GM04503 (cell line): ENCODE data around the gene AGBL3.
A peak's percentile ranks its signal among the peaks of the same experiment; 100 is the strongest.
"Not testable (repeated sequence)": the region's sequence is repeated elsewhere in the genome, so short reads cannot be mapped to it uniquely, and the experiment has no call there.

Experiments
- DNase-seq: peaks from one replicate; pipeline ENCODE4 v3.0.0-alpha.2; 2012; ENCODE audit warnings: low read depth

The AGBL3 gene

DNA sequence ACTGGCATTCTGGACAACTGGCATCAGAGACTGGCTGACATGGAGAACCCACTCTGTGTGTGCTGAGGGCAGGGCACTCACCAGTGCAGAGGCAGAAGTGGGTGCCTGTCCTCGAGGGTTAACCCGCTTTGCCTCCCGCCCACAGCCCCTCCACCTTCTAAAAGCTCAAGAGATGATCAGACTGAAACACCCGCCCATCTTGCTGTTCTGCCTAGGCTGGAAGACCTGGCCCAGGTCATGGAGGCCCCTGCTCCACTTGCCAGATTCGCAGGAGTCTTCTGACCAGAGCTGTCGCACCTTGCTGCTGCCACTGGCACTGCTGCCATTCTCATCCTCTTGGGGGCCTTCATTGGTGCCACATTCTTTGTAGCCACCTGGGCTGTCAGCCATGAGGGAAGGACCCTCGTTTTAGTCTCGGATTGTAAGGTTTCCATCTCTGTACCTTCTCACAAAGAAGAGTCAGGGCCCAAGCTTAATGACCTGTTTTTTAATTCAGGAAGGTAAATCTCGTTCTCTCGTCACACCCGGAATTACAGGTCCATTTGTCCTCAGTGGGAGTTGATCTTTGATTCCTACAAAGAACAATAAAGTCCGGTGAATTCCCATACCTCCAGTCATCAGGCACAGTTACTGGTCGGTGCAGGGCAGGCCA, 182.3 kb downstream of the AGBL3 start:
- no peak for DNase-seq

- DNase-seq, result no peak
Observed at GRCh38 chr7:135169141-135169963, 183.0 kb downstream of the AGBL3 start.

DNA sequence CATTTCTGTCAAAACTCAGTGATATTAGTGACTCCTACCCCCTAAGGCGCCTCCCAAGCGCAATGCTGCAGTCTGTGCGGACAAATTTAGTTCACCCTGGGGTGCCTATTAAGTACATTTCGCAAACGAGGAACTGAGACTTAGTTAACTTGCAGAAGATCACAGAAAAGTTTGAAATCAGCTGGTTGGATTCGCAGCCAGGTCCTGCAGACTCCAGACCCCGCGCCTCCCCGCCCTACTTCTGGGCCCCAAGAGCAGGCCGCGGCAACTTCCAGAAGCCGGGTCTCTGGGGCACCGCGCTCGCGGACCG, 183.6 kb downstream of the AGBL3 start:
- DNase-seq, result no peak

DNA sequence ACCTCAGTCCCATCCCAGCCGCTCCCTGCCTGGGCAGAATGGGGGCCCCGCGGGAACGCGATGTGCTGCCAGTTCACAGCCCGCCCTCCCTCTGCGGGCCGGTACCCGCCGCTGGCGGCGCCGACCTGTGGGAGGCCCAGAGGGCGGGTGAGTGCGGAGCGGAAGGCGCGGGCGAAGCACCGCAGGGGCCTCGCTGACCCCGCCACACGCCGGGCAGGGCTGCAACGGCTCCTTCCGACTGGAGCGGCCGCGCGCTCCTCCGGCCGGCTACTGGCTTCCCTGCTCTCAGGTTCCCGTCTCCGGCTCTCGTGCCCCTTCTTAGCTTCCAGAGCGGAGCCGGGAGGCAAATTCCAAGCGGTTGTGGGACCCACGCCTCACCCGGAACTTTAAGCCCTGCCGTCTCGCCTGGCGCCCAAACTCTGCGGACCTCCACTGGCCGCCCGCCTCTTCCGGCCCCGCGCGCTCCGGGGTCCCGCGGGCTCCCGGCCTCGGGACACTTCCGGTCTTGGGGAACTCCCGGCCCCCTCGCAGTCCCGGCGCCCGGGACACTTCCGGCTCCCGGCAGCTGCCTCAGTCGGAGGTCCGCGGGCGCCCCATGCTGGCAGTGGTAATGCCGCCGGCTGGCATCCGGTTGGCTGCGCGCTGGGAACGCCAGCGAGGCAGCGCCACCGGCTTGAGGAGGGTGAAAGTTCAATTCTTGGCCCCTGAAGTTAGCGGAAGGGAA, 184.1 kb downstream of the AGBL3 start, which contains the start of gene CYREN:
Gene CYREN (minus strand): TSS at position 434 of the 724 bp plus-strand sequence. CDS start 1,785 bp downstream, outside the sequence.
- DNase-seq, result peak; percentile 61

GRCh38 chr7:135170998-135171481, 184.7 kb downstream of the AGBL3 start:
- not testable (repeated sequence) for DNase-seq

- not testable (repeated sequence) for DNase-seq
Observed at GRCh38 chr7:135171581-135172291, 185.4 kb downstream of the AGBL3 start.

- not testable (repeated sequence) for DNase-seq
Observed at GRCh38 chr7:135173916-135174315, 187.6 kb downstream of the AGBL3 start.

- DNase-seq, result no peak
Observed at GRCh38 chr7:135174941-135175340, 188.6 kb downstream of the AGBL3 start.

- DNase-seq, result no peak
Observed at GRCh38 chr7:135175931-135176330, 189.6 kb downstream of the AGBL3 start.

GRCh38 chr7:135177028-135177696, 190.9 kb downstream of the AGBL3 start:
- DNase-seq, result no peak

GRCh38 chr7:135178364-135178763, 192.1 kb downstream of the AGBL3 start:
- no peak for DNase-seq

DNA sequence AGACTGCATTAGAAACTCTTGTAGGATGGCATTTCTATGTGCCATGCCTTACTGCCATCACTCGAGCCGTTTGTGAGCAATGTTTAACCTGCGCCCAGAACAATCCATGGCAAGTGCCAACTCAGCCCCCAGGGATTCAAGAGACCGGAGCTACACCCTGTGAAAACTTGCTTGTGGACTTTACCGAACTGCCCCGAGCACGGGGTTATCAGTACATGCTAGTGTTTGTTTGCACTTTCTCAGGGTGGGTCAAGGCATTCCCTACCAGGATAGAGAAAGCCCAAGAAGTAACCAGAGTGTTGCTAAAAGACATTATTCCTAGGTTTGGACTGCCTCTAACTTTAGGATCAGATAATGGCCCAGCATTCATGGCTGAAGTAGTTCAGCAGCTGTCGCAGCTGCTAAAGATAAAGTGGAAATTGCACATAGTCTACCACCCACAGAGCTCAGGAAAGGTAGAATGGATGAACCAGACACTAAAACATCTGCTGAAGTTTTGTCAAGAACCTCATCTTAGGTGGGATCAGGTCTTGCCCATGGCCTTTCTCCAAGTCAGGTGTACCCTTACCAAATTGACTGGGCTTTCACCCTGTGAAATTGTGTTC, 193.1 kb downstream of the AGBL3 start:
- no peak for DNase-seq

GRCh38 chr7:135180122-135180521, 193.8 kb downstream of the AGBL3 start:
- DNase-seq, result no peak

DNA sequence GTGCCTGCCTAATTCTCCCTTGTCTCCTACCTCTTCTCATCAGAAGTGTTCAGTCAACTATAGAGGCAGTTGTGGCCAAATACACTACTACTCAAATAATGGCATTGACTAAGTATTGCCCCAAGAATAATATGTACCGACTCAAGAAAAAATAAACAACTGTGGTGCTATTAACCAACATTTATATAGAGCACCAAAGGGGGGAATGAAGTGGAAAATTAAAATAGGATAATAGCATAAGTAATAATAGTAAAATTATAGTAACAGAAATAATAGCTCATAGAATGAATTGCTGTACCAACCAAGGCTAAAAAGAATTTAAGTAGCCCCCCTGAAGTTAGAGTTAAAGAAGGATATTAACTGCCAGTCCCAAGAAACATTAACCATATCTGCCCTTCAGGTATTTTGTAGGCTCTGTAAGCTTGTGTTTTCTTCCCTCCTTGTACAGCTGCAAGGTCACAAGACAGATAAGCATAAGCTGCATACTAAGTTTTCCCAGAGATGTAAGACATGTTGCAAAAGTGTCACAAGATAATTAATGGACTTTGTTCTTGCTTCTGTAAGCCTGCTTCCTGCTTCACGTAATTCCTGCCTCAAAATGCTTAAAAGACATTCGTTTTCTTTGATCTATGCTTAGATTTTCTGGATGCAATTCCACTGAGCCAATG, 195.1 kb downstream of the AGBL3 start:
- DNase-seq, result no peak

GRCh38 chr7:135181929-135182678, 195.8 kb downstream of the AGBL3 start:
- DNase-seq, result no peak

- no peak for DNase-seq
Observed at GRCh38 chr7:135183478-135183877, 197.2 kb downstream of the AGBL3 start.

DNA sequence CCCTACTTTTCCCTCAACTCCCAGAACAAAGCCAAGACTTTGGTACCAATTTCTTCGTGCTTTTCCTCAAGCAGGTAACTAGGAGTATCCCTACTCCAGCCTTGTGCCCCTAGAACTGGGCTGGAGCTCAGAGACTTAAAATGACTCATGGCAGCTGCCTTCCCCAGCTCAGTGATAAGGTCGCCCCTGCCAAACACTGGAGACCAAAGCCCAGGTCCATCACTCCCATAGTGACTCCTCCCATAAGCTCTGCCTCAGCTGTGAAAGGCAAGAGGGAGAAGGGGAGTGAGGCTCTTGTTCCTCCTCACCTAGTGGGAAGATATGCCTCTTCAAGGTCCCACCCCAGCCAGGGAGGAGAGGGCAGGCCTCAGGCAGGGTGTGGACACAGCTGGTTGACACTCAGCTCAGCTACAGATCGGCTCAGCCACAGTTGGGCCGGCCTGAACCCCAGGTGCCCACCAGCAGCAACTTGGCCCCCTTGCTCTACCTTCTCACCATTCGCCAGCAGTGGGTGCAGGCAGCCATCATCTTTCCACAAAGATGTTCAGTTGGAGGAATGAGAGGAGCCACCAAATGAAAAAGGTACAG, 198.0 kb downstream of the AGBL3 start:
- DNase-seq, result no peak
